LNCAP (cell line): ENCODE data around the gene TMEM258.

Experiments used
- TF ChIP-seq, protein P1 (sequence below): fragments of 450-650 bp; IDR thresholded peaks from 2 replicates; pipeline ENCODE4 v1.5.1; 2017; ENCODE audit warnings: mild to moderate bottlenecking

TMEM258 gene

DNA sequence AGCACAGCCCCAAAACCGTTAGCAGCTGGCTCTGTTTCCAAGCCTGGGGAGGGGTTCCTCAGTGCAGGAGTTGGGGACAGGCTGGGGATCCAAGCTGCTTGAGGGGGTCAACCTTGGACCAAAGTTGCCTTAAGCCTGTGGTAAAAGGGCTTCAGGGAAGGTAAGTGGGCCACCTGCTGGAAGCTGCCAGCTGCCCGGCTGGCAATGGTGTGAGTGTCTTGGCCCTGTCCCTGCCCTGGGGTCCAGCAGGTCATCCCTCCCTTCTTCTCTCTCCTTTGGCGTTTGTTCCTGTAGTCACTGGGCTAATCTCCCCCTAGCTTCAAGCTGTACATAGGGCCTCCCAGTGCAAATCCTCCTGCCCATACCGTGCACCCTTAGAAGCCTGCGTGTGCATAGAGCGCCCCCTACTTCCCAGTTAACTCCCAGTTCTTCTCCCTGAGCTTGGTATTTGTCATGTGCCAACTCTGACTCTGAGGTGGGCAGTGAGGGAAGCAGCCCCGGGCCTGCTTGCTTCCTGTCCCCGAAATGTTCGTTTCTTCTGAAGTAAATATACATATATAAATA is 4.4 kb downstream of the TMEM258 start:
- TF ChIP-seq, protein P1, sequence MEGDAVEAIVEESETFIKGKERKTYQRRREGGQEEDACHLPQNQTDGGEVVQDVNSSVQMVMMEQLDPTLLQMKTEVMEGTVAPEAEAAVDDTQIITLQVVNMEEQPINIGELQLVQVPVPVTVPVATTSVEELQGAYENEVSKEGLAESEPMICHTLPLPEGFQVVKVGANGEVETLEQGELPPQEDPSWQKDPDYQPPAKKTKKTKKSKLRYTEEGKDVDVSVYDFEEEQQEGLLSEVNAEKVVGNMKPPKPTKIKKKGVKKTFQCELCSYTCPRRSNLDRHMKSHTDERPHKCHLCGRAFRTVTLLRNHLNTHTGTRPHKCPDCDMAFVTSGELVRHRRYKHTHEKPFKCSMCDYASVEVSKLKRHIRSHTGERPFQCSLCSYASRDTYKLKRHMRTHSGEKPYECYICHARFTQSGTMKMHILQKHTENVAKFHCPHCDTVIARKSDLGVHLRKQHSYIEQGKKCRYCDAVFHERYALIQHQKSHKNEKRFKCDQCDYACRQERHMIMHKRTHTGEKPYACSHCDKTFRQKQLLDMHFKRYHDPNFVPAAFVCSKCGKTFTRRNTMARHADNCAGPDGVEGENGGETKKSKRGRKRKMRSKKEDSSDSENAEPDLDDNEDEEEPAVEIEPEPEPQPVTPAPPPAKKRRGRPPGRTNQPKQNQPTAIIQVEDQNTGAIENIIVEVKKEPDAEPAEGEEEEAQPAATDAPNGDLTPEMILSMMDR = peak; percentile 52

DNA sequence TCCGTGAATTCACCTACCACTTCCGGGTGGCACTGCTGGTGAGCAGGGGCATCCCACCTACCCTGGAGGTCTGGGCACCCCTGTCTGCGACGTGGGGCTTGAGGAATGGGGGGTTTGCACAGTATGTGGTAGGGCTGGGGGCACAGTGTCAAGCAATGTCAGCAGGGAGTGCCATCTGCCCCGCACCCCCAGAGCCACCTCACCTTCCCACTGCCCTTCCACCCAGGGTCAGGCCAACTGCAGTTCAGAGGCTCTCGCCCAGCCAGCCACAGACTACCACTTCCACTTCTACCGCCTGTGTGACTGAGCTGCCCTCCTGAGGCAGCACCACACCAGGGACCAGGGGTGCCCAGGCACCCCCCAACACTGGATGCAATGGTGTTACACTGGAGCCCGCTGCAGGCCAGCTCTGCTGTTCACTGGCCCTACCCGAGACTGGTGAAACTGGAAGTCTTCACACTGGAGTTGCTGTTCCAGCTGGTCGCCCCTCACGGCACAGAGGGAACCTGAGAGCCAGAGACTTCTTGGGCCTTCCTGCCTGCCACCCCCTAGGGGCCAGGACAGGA is 6.5 kb downstream of the TMEM258 start:
- TF ChIP-seq, protein P1 = no peak

DNA sequence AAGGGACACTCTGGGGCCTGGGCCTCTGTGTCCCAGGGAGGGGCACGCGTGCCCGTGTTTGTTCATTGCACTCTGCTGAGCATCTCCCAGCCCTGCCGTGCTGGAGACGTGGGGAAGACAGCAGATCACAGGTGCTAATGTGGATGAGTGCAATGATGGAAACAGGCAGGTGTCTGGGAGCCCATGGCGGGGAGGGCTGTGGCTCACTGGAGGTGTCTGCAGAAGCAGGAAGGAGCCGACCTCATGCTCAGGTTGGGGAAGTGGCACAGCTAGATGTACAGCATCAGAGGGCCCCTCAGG is 7.9 kb downstream of the TMEM258 start:
- TF ChIP-seq, protein P1 = no peak

GRCh38 chr11:61783717-61784505 is 8.5 kb downstream of the TMEM258 start:
- TF ChIP-seq, protein P1 = no peak

DNA sequence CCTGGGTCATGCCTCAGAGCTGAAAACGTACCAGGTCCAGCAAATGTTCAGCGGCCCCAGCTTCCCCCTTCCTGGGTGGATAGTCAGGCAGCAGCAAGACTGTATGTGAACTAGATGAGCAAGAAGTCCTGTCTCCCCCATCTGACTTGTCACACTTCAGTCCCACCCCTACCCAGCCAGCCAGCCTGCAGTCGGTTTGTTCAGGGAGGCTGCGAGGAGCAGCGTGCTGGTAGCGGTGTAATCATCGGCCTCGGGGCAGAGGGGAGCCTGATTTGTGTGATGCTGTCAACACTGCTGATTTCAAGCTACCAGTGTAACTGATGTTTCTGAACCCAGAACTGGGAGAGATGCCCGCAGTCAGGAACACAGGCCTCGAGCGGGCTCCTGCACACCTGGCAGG is 9.6 kb downstream of the TMEM258 start:
- TF ChIP-seq, protein P1 = no peak

DNA sequence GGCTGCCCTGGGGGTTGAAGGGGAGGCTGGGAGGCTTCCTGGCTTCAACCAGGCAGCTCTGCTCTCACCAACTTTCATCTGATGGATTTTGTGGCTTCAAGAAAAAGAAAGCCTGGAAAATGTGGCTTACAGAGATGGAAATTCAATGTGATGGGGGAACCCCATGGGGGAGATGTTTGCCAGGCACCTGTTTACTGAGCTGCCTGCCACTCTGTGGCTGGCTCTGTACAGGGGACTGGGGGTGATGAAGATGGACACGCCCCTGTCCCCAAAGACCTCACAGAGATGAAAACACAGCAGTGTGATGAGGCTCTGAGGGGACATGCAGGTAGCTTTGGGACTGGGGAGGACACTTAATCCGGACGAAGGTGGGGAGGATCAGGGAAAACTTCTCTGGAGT is 10.1 kb downstream of the TMEM258 start:
- TF ChIP-seq, protein P1 = no peak

DNA sequence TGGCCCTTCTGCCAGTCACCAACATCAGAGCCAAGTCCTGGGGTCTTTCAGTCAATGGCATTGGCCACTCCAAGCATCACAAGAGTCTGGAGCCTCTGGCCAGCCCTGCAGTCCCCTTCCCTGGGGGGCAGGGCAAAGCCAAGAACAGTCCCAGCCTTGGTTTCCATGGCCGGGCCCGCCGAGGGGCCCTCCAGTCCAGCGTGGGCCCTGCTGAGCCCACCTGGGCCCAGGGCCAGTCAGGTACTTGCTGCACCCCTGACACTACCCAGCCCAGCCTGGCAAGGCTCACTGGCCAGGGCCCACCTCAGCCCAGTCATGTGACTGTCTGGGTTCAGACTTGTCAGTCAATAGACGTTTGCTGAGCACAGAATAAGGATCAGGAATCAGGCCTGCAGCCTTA is 10.8 kb downstream of the TMEM258 start:
- TF ChIP-seq, protein P1 = no peak
